ENCODE results near the gene RFPL4AL1. TPM values are rescaled to one million over a fixed set of nuclear protein-coding genes. Genes with fewer than 3 reads are reported as not detected.

RFPL4AL1 gene
- total and polyA plus RNA-seq, 4 donors, result not detected

DNA sequence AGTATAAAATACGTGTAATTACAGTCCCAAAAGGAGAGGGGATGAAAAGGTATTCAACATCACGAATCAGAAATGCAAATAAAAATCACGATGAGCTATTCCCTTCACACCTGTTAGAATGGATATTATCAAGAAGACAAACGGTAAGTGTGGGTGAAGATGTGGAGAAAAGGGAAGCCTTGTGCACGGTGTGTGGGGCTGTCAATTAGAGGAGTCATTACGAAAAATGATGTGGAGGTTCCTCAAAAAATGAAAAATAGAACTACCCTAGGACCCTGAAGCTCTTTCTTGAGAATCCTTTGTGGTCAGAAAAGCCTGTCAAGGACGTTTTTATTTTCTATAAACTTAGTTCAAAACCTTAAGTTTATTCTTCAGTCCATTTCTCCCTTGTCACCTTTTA is 43.5 kb downstream of the RFPL4AL1 start:
- H3K4me1 ChIP-seq (ENCODE audit: control insufficient read depth, insufficient read depth, low read length), result no peaks in the 10 kb centered on the region
- 29% methylated on average over 3 of the region's 7 CpGs for WGBS (ENCODE audit: insufficient coverage)
- no peak overlapping the region for H3K4me3 ChIP-seq (ENCODE audit: low read depth, low read length)
- no peak for DNase-seq (ENCODE audit: low read depth in 4 of 6, low spot score in 6 of 6)
- no peaks in the 10 kb centered on the region for H3K27me3 ChIP-seq (ENCODE audit: control insufficient read depth, insufficient read depth, low read length)
- no peak overlapping the region for H3K27ac ChIP-seq (ENCODE audit: low read depth, low read length)
- H3K36me3 ChIP-seq (ENCODE audit: control insufficient read depth, insufficient read depth, low read length), result no peaks in the 10 kb centered on the region
- H3K9me3 ChIP-seq (ENCODE audit: control insufficient read depth, insufficient read depth, low read length), result no peaks in the 10 kb centered on the region

DNA sequence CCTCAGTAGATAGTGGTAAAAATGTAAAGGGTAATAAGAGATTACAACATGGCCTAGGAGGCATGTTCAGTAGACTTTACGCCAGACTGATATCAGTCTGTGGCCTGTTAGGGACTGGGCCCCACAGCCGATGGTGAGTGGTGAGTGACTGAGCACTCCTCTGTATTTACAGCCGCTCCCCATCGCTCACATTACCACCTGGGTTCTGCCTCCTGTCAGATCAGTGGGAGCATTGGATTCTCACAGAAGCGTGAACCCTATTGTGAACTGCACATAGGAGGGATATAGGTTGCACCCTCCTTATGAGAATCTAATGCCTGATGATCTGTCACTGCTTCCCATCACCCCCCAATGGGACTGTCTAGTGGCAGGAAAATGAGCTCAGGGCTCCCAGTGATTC is 45.0 kb downstream of the RFPL4AL1 start:
- no peak for DNase-seq (ENCODE audit: low read depth in 4 of 6, low spot score in 6 of 6)
- no peak overlapping the region for H3K27ac ChIP-seq (ENCODE audit: low read depth, low read length)
- H3K4me3 ChIP-seq (ENCODE audit: low read depth, low read length), result no peak overlapping the region
- H3K4me1 ChIP-seq (ENCODE audit: control insufficient read depth, insufficient read depth, low read length), result no peaks in the 10 kb centered on the region
- WGBS (ENCODE audit: insufficient coverage), result 80% methylated on average over 1 of the region's 5 CpGs
- no peaks in the 10 kb centered on the region for H3K9me3 ChIP-seq (ENCODE audit: control insufficient read depth, insufficient read depth, low read length)
- H3K27me3 ChIP-seq (ENCODE audit: control insufficient read depth, insufficient read depth, low read length), result no peaks in the 10 kb centered on the region
- H3K36me3 ChIP-seq (ENCODE audit: control insufficient read depth, insufficient read depth, low read length), result no peaks in the 10 kb centered on the region

DNA sequence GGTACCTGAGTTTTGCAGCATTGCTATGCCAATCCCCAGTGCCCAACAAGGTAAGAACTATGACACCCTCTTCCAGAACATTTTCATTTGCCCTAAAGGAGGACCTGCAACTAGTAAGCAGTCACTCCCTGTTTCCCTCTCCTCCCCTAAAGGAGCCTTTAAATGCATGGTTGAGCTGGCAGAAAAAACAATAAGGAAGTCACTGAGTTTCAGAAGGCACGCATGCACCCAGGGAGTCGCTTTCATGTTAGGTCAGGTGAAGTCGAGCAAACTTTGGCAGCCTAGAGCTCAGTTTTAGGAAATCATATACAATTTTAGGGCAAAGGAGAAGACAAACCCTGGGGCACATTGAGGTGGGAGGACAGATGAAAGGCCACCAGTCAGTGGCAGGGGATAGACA is 51.1 kb downstream of the RFPL4AL1 start:
- Histone ChIP-seq H3K27ac (ENCODE audit: low read depth, low read length) (no peak overlapping the region), H3K4me3 (ENCODE audit: low read depth, low read length) (no peak overlapping the region), H3K27me3 (ENCODE audit: control insufficient read depth, insufficient read depth, low read length) (no peaks in the 10 kb centered on the region), H3K9me3 (ENCODE audit: control insufficient read depth, insufficient read depth, low read length) (no peaks in the 10 kb centered on the region), H3K36me3 (ENCODE audit: control insufficient read depth, insufficient read depth, low read length) (no peaks in the 10 kb centered on the region), H3K4me1 (ENCODE audit: control insufficient read depth, insufficient read depth, low read length) (no peaks in the 10 kb centered on the region)
- 81% methylated on average over 3 of the region's 3 CpGs for WGBS (ENCODE audit: insufficient coverage)
- DNase-seq (ENCODE audit: low read depth in 4 of 6, low spot score in 6 of 6), result no peak

Other genes with a start within 250 kb of the RFPL4AL1 start
- gene SBK2, start 232.0 kb upstream of the RFPL4AL1 start, total RNA-seq, result under 1 TPM in 1 of 2 donors, not detected in 1; 0.44 TPM
- under 1 TPM in 1 of 2 donors, not detected in 1; 0.15 TPM for gene SBK2, start 232.0 kb upstream of the RFPL4AL1 start, polyA plus RNA-seq (ENCODE audit: insufficient read length in 2 of 2)
- gene SBK3, start 223.6 kb upstream of the RFPL4AL1 start, total RNA-seq, result under 1 TPM in 1 of 2 donors, not detected in 1; 0.11 TPM
- gene SBK3, start 223.6 kb upstream of the RFPL4AL1 start, polyA plus RNA-seq (ENCODE audit: insufficient read length in 2 of 2), result under 1 TPM in 1 of 2 donors, not detected in 1; 0.17 TPM
- 1 to 10 TPM; 2.1 to 9.9 TPM for gene ZNF579, start 188.3 kb upstream of the RFPL4AL1 start, total RNA-seq
- gene ZNF579, start 188.3 kb upstream of the RFPL4AL1 start, polyA plus RNA-seq (ENCODE audit: insufficient read length in 2 of 2), result 10 to 100 TPM; 24.9 to 25.3 TPM
- gene FIZ1, start 169.6 kb upstream of the RFPL4AL1 start, total RNA-seq, result 1 to 10 TPM; 2.3 to 7.5 TPM
- 10 to 100 TPM; 23.4 to 26.5 TPM for gene FIZ1, start 169.6 kb upstream of the RFPL4AL1 start, polyA plus RNA-seq (ENCODE audit: insufficient read length in 2 of 2)
- gene ZNF524, start 168.8 kb upstream of the RFPL4AL1 start, total RNA-seq, result 1 to 10 TPM; 5.1 to 9.6 TPM
- 10 to 100 TPM; 11.2 to 13.6 TPM for gene ZNF524, start 168.8 kb upstream of the RFPL4AL1 start, polyA plus RNA-seq (ENCODE audit: insufficient read length in 2 of 2)
- gene ZNF865, start 163.5 kb upstream of the RFPL4AL1 start, total RNA-seq, result 1 to 10 TPM; 1.4 to 2.1 TPM
- 10 to 100 TPM; 14.8 to 15.4 TPM for gene ZNF865, start 163.5 kb upstream of the RFPL4AL1 start, polyA plus RNA-seq (ENCODE audit: insufficient read length in 2 of 2)
- 1 to 10 TPM; 2.9 to 6.3 TPM for gene ZNF784, start 144.6 kb upstream of the RFPL4AL1 start, total RNA-seq
- gene ZNF784, start 144.6 kb upstream of the RFPL4AL1 start, polyA plus RNA-seq (ENCODE audit: insufficient read length in 2 of 2), result 10 to 100 TPM in 1 of 2 donors, 1 to 10 TPM in 1; 9.9 to 12.8 TPM
- 10 to 100 TPM in 1 of 2 donors, 1 to 10 TPM in 1; 3.5 to 15.6 TPM for gene ZNF580, start 128.1 kb upstream of the RFPL4AL1 start, total RNA-seq
- gene ZNF580, start 128.1 kb upstream of the RFPL4AL1 start, polyA plus RNA-seq (ENCODE audit: insufficient read length in 2 of 2), result 10 to 100 TPM; 61.7 to 71.7 TPM
- gene ZNF581, start 125.5 kb upstream of the RFPL4AL1 start, total RNA-seq, result 10 to 100 TPM in 1 of 2 donors, 1 to 10 TPM in 1; 6.6 to 10.5 TPM
- gene ZNF581, start 125.5 kb upstream of the RFPL4AL1 start, polyA plus RNA-seq (ENCODE audit: insufficient read length in 2 of 2), result 10 to 100 TPM; 19.0 to 20.5 TPM
- 10 to 100 TPM; 13.4 to 14.1 TPM for gene CCDC106, start 120.9 kb upstream of the RFPL4AL1 start, total RNA-seq
- 10 to 100 TPM; 56.9 to 57.6 TPM for gene CCDC106, start 120.9 kb upstream of the RFPL4AL1 start, polyA plus RNA-seq (ENCODE audit: insufficient read length in 2 of 2)
- gene U2AF2, start 114.1 kb upstream of the RFPL4AL1 start, total RNA-seq, result 100 to 1,000 TPM in 1 of 2 donors, 10 to 100 TPM in 1; 60.7 to 119 TPM
- 100 to 1,000 TPM; 203 to 207 TPM for gene U2AF2, start 114.1 kb upstream of the RFPL4AL1 start, polyA plus RNA-seq (ENCODE audit: insufficient read length in 2 of 2)
- gene EPN1, start 93.9 kb upstream of the RFPL4AL1 start, total RNA-seq, result 10 to 100 TPM; 31.3 to 33.4 TPM
- gene EPN1, start 93.9 kb upstream of the RFPL4AL1 start, polyA plus RNA-seq (ENCODE audit: insufficient read length in 2 of 2), result 100 to 1,000 TPM; 188 to 192 TPM
- not detected for gene NLRP9, start 30.7 kb upstream of the RFPL4AL1 start, total RNA-seq
- gene NLRP9, start 30.7 kb upstream of the RFPL4AL1 start, polyA plus RNA-seq (ENCODE audit: insufficient read length in 2 of 2), result under 1 TPM in 1 of 2 donors, not detected in 1; 0.08 TPM
- gene RFPL4A, start 10.0 kb upstream of the RFPL4AL1 start, total RNA-seq, result not detected
- not detected for gene RFPL4A, start 10.0 kb upstream of the RFPL4AL1 start, polyA plus RNA-seq (ENCODE audit: insufficient read length in 2 of 2)
- not detected for gene NLRP11, start 62.9 kb downstream of the RFPL4AL1 start, total RNA-seq
- gene NLRP11, start 62.9 kb downstream of the RFPL4AL1 start, polyA plus RNA-seq (ENCODE audit: insufficient read length in 2 of 2), result under 1 TPM in 1 of 2 donors, not detected in 1; 0.15 TPM
- not detected for gene NLRP4, start 67.4 kb downstream of the RFPL4AL1 start, total RNA-seq
- gene NLRP4, start 67.4 kb downstream of the RFPL4AL1 start, polyA plus RNA-seq (ENCODE audit: insufficient read length in 2 of 2), result not detected
- not detected for gene NLRP13, start 163.2 kb downstream of the RFPL4AL1 start, total RNA-seq
- not detected for gene NLRP13, start 163.2 kb downstream of the RFPL4AL1 start, polyA plus RNA-seq (ENCODE audit: insufficient read length in 2 of 2)
- gene NLRP8, start 178.7 kb downstream of the RFPL4AL1 start, total RNA-seq, result not detected
- gene NLRP8, start 178.7 kb downstream of the RFPL4AL1 start, polyA plus RNA-seq (ENCODE audit: insufficient read length in 2 of 2), result not detected
- not detected for gene NLRP5, start 217.7 kb downstream of the RFPL4AL1 start, total RNA-seq
- gene NLRP5, start 217.7 kb downstream of the RFPL4AL1 start, polyA plus RNA-seq (ENCODE audit: insufficient read length in 2 of 2), result not detected